ENCODE measurements around the gene SOST.

The SOST gene

DNA sequence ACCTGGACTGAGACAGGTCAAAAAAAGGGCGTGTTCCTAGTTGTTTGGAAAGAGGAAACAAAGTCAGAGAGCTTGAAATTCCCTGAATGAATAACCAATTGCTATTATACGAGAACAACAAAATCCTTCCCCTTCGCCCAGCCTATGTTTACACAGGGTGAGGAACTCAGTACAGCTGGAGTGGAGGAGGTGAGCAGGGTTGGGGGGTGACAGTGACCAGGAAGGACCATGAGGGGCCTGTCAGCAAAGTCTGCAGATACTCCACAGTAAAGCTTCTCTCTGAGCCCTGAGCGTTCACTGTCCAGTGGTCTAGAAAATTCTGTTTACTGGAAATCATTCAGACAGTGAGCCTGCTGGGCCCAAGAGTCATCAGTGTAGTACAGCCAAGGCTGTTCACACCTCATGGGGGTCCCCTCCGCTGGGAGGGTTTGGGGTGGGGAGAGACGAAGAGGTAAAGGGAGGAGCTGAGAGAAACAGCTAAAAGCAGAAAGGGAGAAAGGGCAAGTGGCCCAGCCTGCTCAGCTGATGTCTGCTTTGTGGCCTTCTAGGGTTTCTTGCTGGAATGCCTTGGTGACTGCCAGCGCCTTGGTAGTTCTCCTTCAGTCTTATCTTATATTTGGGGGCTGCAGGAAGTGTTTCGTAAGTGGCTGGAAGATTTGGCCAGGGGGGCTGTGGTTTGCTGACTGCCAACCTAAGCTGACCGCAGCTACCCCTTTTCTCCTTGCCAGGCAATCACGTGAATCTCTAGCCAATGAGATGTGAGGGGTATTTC, 14.5 kb upstream of the SOST start:
- TF ChIP-seq CTCF (IDR thresholded peaks at IDR 0.05; ENCODE audit: low read depth, low read length, missing control alignments), result no peak
- DNase-seq (ENCODE audit: low read depth), result no peak
- H3K4me3 ChIP-seq (ENCODE audit: low read depth, low read length), result no peak overlapping the region

DNA sequence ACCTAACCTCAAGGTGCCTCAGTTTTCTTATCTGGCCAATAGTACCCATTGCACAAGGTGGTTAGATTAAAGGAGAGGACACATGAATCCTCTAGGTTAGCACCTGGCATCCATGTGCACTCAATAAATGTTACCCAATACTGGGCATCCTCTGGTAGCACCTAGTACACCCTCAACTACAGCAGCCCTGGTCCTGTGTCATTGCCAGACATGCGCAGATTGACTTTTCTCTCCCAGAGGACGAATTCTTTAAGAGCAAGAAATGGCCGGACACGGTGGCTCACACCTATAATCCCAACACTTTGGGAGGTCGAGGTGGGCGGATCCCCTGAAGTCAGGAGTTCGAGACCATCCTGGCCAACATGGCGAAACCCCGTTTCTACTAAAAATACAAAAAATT, 12.9 kb upstream of the SOST start:
- H3K4me3 ChIP-seq (ENCODE audit: low read depth, low read length), result no peak overlapping the region
- no peak for DNase-seq (ENCODE audit: low read depth)
- TF ChIP-seq CTCF (IDR thresholded peaks at IDR 0.05; ENCODE audit: low read depth, low read length, missing control alignments), result no peak

GRCh38 chr17:43770957-43771356, 12.4 kb upstream of the SOST start:
- TF ChIP-seq CTCF (IDR thresholded peaks at IDR 0.05; ENCODE audit: low read depth, low read length, missing control alignments), result no peak
- DNase-seq (ENCODE audit: low read depth), result no peak
- H3K4me3 ChIP-seq (ENCODE audit: low read depth, low read length), result no peak overlapping the region

GRCh38 chr17:43769859-43770258, 11.3 kb upstream of the SOST start:
- H3K4me3 ChIP-seq (ENCODE audit: low read depth, low read length), result no peak overlapping the region
- no peak for TF ChIP-seq CTCF (IDR thresholded peaks at IDR 0.05; ENCODE audit: low read depth, low read length, missing control alignments)
- no peak for DNase-seq (ENCODE audit: low read depth)

GRCh38 chr17:43769426-43769825, 10.8 kb upstream of the SOST start:
- no peak for TF ChIP-seq CTCF (IDR thresholded peaks at IDR 0.05; ENCODE audit: low read depth, low read length, missing control alignments)
- H3K4me3 ChIP-seq (ENCODE audit: low read depth, low read length), result no peak overlapping the region
- no peak for DNase-seq (ENCODE audit: low read depth)

- TF ChIP-seq CTCF (IDR thresholded peaks at IDR 0.05; ENCODE audit: low read depth, low read length, missing control alignments), result no peak
- DNase-seq (ENCODE audit: low read depth), result no peak
- H3K4me3 ChIP-seq (ENCODE audit: low read depth, low read length), result no peak overlapping the region
Measured at GRCh38 chr17:43768943-43769342, 10.4 kb upstream of the SOST start.

- no peak for TF ChIP-seq CTCF (IDR thresholded peaks at IDR 0.05; ENCODE audit: low read depth, low read length, missing control alignments)
- H3K4me3 ChIP-seq (ENCODE audit: low read depth, low read length), result no peak overlapping the region
- peak; percentile 38 for DNase-seq (ENCODE audit: low read depth)
Measured at GRCh38 chr17:43768382-43768781, 9.8 kb upstream of the SOST start.

All from GM12864 (cell line).